GM10248 (cell line): ENCODE results near the gene ZDHHC11.
"Not testable (repeated sequence)": the region's sequence is repeated elsewhere in the genome, so short reads cannot be mapped to it uniquely, and the experiment has no call there.

Experiments used
- CTCF ChIA-PET: fragments of 300-600 bp; sonication (Branson Sonifier 250); formaldehyde crosslinking; extraction: SDS; loops from one replicate; lab custom pipeline; 2021; ENCODE audit warnings: antibody characterized with exemption; lab: Yijun Ruan, JAX
- POLR2A ChIA-PET: fragments of 350-650 bp; sonication (Branson Sonifier 250); formaldehyde crosslinking; extraction: SDS; loops from one replicate; lab custom pipeline; 2020; ENCODE audit warnings: antibody characterized with exemption; lab: Yijun Ruan, JAX
- DNase-seq: peaks from one replicate; pipeline ENCODE4 v3.0.0; 2012; ENCODE audit errors: extremely low spot score
- CTCF ChIP-seq: IDR thresholded peaks from 2 replicates; pipeline ENCODE4 v1.5.1; 2012; ENCODE audit warnings: mild to moderate bottlenecking, low read depth; ENCODE audit errors: extremely low read depth, missing control alignments, control extremely low read depth

Gene ZDHHC11

GRCh38 chr5:778421-778820 lies 72.4 kb downstream of the ZDHHC11 start:
- CTCF ChIA-PET, POLR2A ChIA-PET: not testable (repeated sequence)

GRCh38 chr5:777756-778161 lies 73.0 kb downstream of the ZDHHC11 start:
- ChIA-PET CTCF (no interaction called here), POLR2A (no interaction called here)
- no peak for TF ChIP-seq CTCF
- no peak for DNase-seq

More at GRCh38 chr5:778421-778820, 72.4 kb downstream of the ZDHHC11 start:
- DNase-seq: not testable (repeated sequence)

GRCh38 chr5:776862-777711 lies 73.7 kb downstream of the ZDHHC11 start:
- DNase-seq: no peak
- CTCF ChIA-PET: no interaction called here
- no peak for TF ChIP-seq CTCF
- POLR2A ChIA-PET: no interaction called here

GRCh38 chr5:775961-776861 lies 74.6 kb downstream of the ZDHHC11 start:
- POLR2A ChIA-PET: no interaction called here
- TF ChIP-seq CTCF: no peak
- peak; percentile 21 for DNase-seq
- CTCF ChIA-PET: no interaction called here

- DNase-seq, POLR2A ChIA-PET, CTCF ChIA-PET: not testable (repeated sequence)
Observed at GRCh38 chr5:775595-775960, 75.2 kb downstream of the ZDHHC11 start.

GRCh38 chr5:774854-775505 lies 75.8 kb downstream of the ZDHHC11 start:
- CTCF ChIA-PET, POLR2A ChIA-PET: not testable (repeated sequence)
- DNase-seq: peak; percentile 9

GRCh38 chr5:774304-774703 lies 76.5 kb downstream of the ZDHHC11 start:
- DNase-seq: peak; percentile 13
- CTCF ChIA-PET, POLR2A ChIA-PET: not testable (repeated sequence)

- no peak for TF ChIP-seq CTCF
- POLR2A ChIA-PET: no interaction called here
- DNase-seq: peak; percentile 12
- CTCF ChIA-PET: no interaction called here
Observed at GRCh38 chr5:773517-774264, 77.1 kb downstream of the ZDHHC11 start.

GRCh38 chr5:772931-773330 lies 77.9 kb downstream of the ZDHHC11 start:
- POLR2A ChIA-PET, CTCF ChIA-PET: not testable (repeated sequence)
- peak; percentile 7 for DNase-seq

GRCh38 chr5:772547-772890 lies 78.3 kb downstream of the ZDHHC11 start:
- DNase-seq, CTCF ChIA-PET, POLR2A ChIA-PET: not testable (repeated sequence)

- POLR2A ChIA-PET, DNase-seq, CTCF ChIA-PET: not testable (repeated sequence)
Observed at GRCh38 chr5:771841-772546, 78.8 kb downstream of the ZDHHC11 start.
